ENCODE measurements around the gene CCL27. TPM values are rescaled to one million over a fixed set of nuclear protein-coding genes. Genes with fewer than 3 reads are reported as not detected.

The CCL27 gene
- total RNA-seq, 2 donors from 2014 or later = not detected

DNA sequence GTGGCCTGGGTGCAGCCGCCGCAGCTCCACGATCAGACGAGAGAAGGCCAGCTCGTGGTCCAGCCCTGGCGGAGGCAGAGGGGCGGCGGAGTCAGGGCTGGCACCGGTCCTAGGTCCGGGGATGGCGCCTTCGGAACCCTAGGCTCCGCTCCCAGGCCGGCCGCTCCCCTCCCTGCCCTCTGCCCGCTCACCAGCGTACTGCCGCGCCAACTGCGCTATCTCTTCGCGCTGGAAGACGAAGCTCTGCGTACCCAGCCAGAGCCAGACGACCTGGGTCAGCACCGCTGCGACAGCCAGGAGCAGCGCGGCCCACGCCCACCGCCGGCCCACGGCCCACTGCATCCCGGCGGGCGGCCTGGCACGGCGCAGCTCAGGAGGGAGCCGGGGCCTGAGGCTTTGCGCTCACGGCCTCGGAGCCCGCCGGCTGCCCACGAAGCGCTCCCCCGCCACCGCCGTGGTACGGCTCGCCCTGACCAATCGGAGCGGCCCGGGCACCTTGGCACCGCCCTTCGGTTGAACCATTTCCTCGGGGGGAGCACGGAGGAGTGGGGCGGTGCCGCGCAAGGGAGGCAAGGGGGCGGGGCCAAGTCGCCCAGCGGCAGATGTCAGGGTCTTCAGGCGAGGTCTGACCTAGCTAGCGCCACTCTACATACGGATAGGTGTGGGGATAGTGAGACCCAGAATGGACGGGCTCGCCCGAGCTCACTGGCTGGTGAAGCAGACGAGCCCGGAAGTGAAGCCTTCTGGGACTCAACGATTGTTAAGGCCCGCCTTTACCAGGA lies 24.9 kb downstream of the CCL27 start, which contains the start of gene SIGMAR1:
Gene SIGMAR1 (minus strand): TSS at position 432 of the 782 bp plus-strand sequence. CDS start 90 bp downstream, at position 342.
- H3K36me3 ChIP-seq = peaks cover 7% of the 10 kb centered on the region
- H3K4me3 ChIP-seq = peak within 1 kb of the TSS; percentile 49 to 81
- H3K27me3 ChIP-seq = no peaks in the 10 kb centered on the region
- H3K9me3 ChIP-seq = no peaks in the 10 kb centered on the region
- peaks cover 0 to 19% of the 10 kb centered on the region in 2 donors for H3K4me1 ChIP-seq
- TF ChIP-seq, protein P1, sequence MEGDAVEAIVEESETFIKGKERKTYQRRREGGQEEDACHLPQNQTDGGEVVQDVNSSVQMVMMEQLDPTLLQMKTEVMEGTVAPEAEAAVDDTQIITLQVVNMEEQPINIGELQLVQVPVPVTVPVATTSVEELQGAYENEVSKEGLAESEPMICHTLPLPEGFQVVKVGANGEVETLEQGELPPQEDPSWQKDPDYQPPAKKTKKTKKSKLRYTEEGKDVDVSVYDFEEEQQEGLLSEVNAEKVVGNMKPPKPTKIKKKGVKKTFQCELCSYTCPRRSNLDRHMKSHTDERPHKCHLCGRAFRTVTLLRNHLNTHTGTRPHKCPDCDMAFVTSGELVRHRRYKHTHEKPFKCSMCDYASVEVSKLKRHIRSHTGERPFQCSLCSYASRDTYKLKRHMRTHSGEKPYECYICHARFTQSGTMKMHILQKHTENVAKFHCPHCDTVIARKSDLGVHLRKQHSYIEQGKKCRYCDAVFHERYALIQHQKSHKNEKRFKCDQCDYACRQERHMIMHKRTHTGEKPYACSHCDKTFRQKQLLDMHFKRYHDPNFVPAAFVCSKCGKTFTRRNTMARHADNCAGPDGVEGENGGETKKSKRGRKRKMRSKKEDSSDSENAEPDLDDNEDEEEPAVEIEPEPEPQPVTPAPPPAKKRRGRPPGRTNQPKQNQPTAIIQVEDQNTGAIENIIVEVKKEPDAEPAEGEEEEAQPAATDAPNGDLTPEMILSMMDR (IDR thresholded peaks at IDR 0.05) = no peak
- peak within 1 kb of the TSS; percentile 86 to 88 for H3K27ac ChIP-seq
- peak; percentile 92 for DNase-seq (ENCODE audit: low spot score)

GRCh38 chr9:34636791-34637355 lies 25.6 kb downstream of the CCL27 start:
- H3K9me3 ChIP-seq = no peaks in the 10 kb centered on the region
- peaks cover 0 to 19% of the 10 kb centered on the region in 2 donors for H3K4me1 ChIP-seq
- H3K36me3 ChIP-seq = peaks cover 7% of the 10 kb centered on the region
- no peaks in the 10 kb centered on the region for H3K27me3 ChIP-seq
- peak overlapping the region; percentile 49 to 81 for H3K4me3 ChIP-seq
- DNase-seq (ENCODE audit: low spot score) = no peak
- TF ChIP-seq, protein P1 (IDR thresholded peaks at IDR 0.05) = no peak
- H3K27ac ChIP-seq = peak overlapping the region; percentile 86 to 88

DNA sequence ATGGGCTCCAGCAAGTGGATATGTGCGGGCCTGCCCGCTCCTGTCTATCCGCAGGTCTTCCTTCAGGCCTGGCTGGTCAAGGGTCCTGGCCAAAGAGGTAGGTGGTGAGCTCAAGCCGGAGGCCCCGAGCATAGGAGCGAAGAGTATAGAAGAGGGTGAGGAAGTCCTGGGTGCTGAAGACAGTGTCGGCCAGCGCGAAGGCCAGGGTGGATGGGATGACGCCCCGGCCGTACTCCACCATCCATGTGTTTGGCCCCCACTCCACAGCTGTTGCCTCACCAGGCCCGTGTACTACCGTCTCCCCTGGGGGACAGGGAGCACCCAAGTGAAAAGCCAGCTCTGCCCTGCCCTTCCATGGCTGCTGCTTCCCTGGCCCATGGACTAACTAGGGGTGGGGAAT lies 26.9 kb downstream of the CCL27 start:
- H3K4me3 ChIP-seq = no peak overlapping the region
- TF ChIP-seq, protein P1 (IDR thresholded peaks at IDR 0.05) = no peak
- no peak overlapping the region for H3K27ac ChIP-seq
- H3K4me1 ChIP-seq = peaks cover 0 to 19% of the 10 kb centered on the region in 2 donors
- no peaks in the 10 kb centered on the region for H3K27me3 ChIP-seq
- no peak for DNase-seq (ENCODE audit: low spot score)
- peaks cover 7% of the 10 kb centered on the region for H3K36me3 ChIP-seq
- no peaks in the 10 kb centered on the region for H3K9me3 ChIP-seq

DNA sequence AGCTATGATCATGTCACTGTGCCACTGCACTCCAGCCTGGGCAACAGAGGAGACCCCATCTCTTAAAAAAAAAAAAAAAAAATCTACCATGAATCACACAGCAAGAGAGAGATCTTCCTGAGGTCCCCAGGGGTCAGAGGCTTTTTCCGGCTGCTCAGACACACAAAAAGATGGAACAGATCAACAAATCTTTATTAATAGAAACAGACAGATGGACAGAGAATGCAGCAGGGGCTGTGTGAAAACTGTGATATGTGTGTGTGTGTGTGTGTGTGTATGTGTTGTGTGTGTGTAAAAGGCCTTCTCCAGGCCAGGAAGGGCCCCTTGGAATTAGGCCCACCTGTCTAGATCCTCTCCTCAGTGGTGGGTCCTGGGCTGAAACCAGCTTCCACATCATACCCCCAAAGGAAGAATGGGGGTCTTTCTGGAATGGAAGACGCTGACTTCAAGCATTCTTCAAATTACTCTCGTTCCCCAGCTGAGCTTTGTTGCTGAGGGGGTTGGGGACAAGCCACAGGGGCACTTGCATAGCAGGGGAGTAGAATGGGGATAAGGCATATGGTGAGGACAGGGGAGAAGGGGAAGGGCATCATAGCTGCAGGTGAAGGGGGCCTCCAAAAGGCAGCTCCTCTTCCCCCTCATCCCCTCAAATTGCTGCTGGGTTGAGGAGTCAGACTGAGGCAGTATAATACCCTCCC lies 27.8 kb downstream of the CCL27 start:
- TF ChIP-seq, protein P1 (IDR thresholded peaks at IDR 0.05) = no peak
- Histone ChIP-seq H3K27me3 (no peaks in the 10 kb centered on the region), H3K9me3 (no peaks in the 10 kb centered on the region), H3K27ac (no peak overlapping the region), H3K4me1 (peaks cover 0 to 19% of the 10 kb centered on the region in 2 donors), H3K4me3 (no peak overlapping the region), H3K36me3 (peaks cover 7% of the 10 kb centered on the region)
- no peak for DNase-seq (ENCODE audit: low spot score)

GRCh38 chr9:34633851-34634550 lies 28.5 kb downstream of the CCL27 start:
- Histone ChIP-seq H3K4me1 (peaks cover 0 to 23% of the 10 kb centered on the region in 2 donors), H3K27ac (no peak overlapping the region), H3K4me3 (no peak overlapping the region), H3K27me3 (no peaks in the 10 kb centered on the region), H3K36me3 (peaks cover 7% of the 10 kb centered on the region), H3K9me3 (no peaks in the 10 kb centered on the region)
- TF ChIP-seq, protein P1 (IDR thresholded peaks at IDR 0.05) = peak; percentile 70 to 87
- DNase-seq (ENCODE audit: low spot score) = peak; percentile 77
